Endodermal cell (in vitro differentiated cells): ENCODE measurements around the gene ADIPOQ. TPM values are rescaled to one million over a fixed set of nuclear protein-coding genes. Genes with fewer than 3 reads are reported as not detected.
"Not testable (repeated sequence)": the region's sequence is repeated elsewhere in the genome, so short reads cannot be mapped to it uniquely, and the experiment has no call there.

Experiments
- DNase-seq: peaks from one replicate; pipeline ENCODE4 v3.0.0-alpha.2; 2017
- H3K27ac ChIP-seq: 2 replicates; pipeline ENCODE4 v1.5.1; 2013; ENCODE audit warnings: mild to moderate bottlenecking, low read depth, low read length, moderate library complexity
- H3K27me3 ChIP-seq: 2 replicates; pipeline ENCODE4 v1.6.1; 2013; ENCODE audit warnings: mild to moderate bottlenecking, low read length, moderate library complexity; ENCODE audit not compliant: insufficient read depth, control insufficient read depth, poor library complexity, severe bottlenecking
- H3K36me3 ChIP-seq: 2 replicates; pipeline ENCODE4 v1.7.0; 2013; ENCODE audit warnings: mild to moderate bottlenecking, low read length, moderate library complexity; ENCODE audit not compliant: control insufficient read depth, insufficient read depth
- H3K4me1 ChIP-seq: one replicate; pipeline ENCODE4 v1.7.0; 2013; ENCODE audit warnings: low read length; ENCODE audit not compliant: control insufficient read depth, insufficient read depth
- H3K4me3 ChIP-seq: 2 replicates; pipeline ENCODE4 v1.5.1; 2013; ENCODE audit warnings: mild to moderate bottlenecking, low read length, moderate library complexity
- H3K9ac ChIP-seq: 2 replicates; pipeline ENCODE4 v1.6.1; 2013; ENCODE audit warnings: mild to moderate bottlenecking, low read length, moderate library complexity; ENCODE audit not compliant: poor library complexity, severe bottlenecking; ENCODE audit errors: extremely low read depth
- H3K9me3 ChIP-seq: 2 replicates; pipeline ENCODE4 v1.6.1; 2013; ENCODE audit warnings: mild to moderate bottlenecking, low read length, moderate library complexity; ENCODE audit not compliant: control insufficient read depth
- H3K27ac Mint-ChIP-seq: 2 replicates; pipeline ENCODE4 v1.8.0; 2020; ENCODE audit warnings: mixed read lengths
- H3K27me3 Mint-ChIP-seq: 2 replicates; pipeline ENCODE4 v1.8.0; 2021; ENCODE audit warnings: mild to moderate bottlenecking, mixed read lengths; ENCODE audit not compliant: insufficient read depth
- H3K36me3 Mint-ChIP-seq: 2 replicates; pipeline ENCODE4 v1.8.0; 2020; ENCODE audit warnings: low read depth, mixed read lengths
- H3K4me1 Mint-ChIP-seq: 2 replicates; pipeline ENCODE4 v1.8.0; 2020; ENCODE audit warnings: mixed read lengths
- H3K4me3 Mint-ChIP-seq: 2 replicates; pipeline ENCODE4 v1.8.0; 2020; ENCODE audit warnings: mild to moderate bottlenecking, moderate library complexity, mixed read lengths
- H3K9me3 Mint-ChIP-seq: 2 replicates; pipeline ENCODE4 v1.8.0; 2020; ENCODE audit warnings: mild to moderate bottlenecking, mixed read lengths
- CTCF ChIP-seq: fragments of 200-600 bp; sonication (generic); conservative IDR thresholded peaks from 2 replicates; pipeline ENCODE4 v1.5.0; 2021; ENCODE audit warnings: antibody characterized with exemption, mild to moderate bottlenecking
- WGBS, 2 experiments: methylation state at CpG; one replicate each; pipeline versions ENCODE4 v1.1.5 to v1.1.7; 2013; ENCODE audit warnings: missing lambda C conversion rate in 2 of 2, mixed read lengths in 1 of 2; ENCODE audit not compliant: insufficient coverage in 1 of 2, insufficient read length in 1 of 2; 5-methylcytosine and 5-hydroxymethylcytosine counted together
- total RNA-seq, 2 donors: library from RNA; stranded (reverse); fragmentation: NEBNext Ultra II Directional in 1 of 2; extraction: Animal tissue kit (Norgen Biotek cat#: 25700) in 1 of 2; gene quantifications; 2 replicates in 1 of 2; 3 replicates in 1 of 2; pipeline ENCODE4 v1.2.1, GENCODE V29; 2021

Gene ADIPOQ
- total RNA-seq, 2 donors from 2014 or later, result not detected

- Mint-ChIP-seq H3K27ac (no peak overlapping the region), H3K27me3 (no peaks in the 10 kb centered on the region), H3K4me1 (peaks cover 7% of the 10 kb centered on the region), H3K9me3 (no peaks in the 10 kb centered on the region), H3K4me3 (no peak overlapping the region), H3K36me3 (peaks cover 49% of the 10 kb centered on the region)
- no peaks in the 10 kb centered on the region for H3K27me3 ChIP-seq
- WGBS, 2 experiments, result 86 to 96% methylated on average over 3 of the region's 3 CpGs
- no peak overlapping the region for H3K27ac ChIP-seq
- H3K4me3 ChIP-seq, result no peak overlapping the region
- H3K4me1 ChIP-seq, result no peaks in the 10 kb centered on the region
- no peak for TF ChIP-seq CTCF
- H3K36me3 ChIP-seq, result peaks cover 64% of the 10 kb centered on the region
- no peak for DNase-seq
- H3K9ac ChIP-seq, result no peak overlapping the region
- H3K9me3 ChIP-seq, result no peaks in the 10 kb centered on the region
Observed at GRCh38 chr3:186802701-186803100, 39.8 kb upstream of the ADIPOQ start.

- not testable (repeated sequence) for H3K9ac ChIP-seq, H3K4me1 ChIP-seq, H3K4me3 Mint-ChIP-seq, H3K9me3 Mint-ChIP-seq, H3K4me1 Mint-ChIP-seq, H3K4me3 ChIP-seq, DNase-seq, H3K9me3 ChIP-seq, H3K27me3 ChIP-seq, H3K27me3 Mint-ChIP-seq, H3K27ac Mint-ChIP-seq, H3K27ac ChIP-seq
- peaks cover 57% of the 10 kb centered on the region for H3K36me3 ChIP-seq
- WGBS, 2 experiments, result 82 to 91% methylated on average over 4 of the region's 4 CpGs
- peaks cover 47% of the 10 kb centered on the region for H3K36me3 Mint-ChIP-seq
Observed at GRCh38 chr3:186803447-186803846, 39.1 kb upstream of the ADIPOQ start.

- 1 to 2% methylated on average over 52 to 70 of the region's 70 CpGs for WGBS, 2 experiments
- peak within 1 kb of the TSS; percentile 29 for H3K27ac ChIP-seq
- Mint-ChIP-seq H3K27me3 (peaks cover 5% of the 10 kb centered on the region), H3K9me3 (peaks cover 2% of the 10 kb centered on the region), H3K4me1 (peaks cover 7% of the 10 kb centered on the region), H3K4me3 (peak within 1 kb of the TSS; percentile 90), H3K36me3 (peaks cover 25% of the 10 kb centered on the region), H3K27ac (peak within 1 kb of the TSS; percentile 96)
- TF ChIP-seq CTCF, result no peak
- no peaks in the 10 kb centered on the region for H3K4me1 ChIP-seq
- peak within 1 kb of the TSS; percentile 91 for H3K4me3 ChIP-seq
- peak within 1 kb of the TSS; percentile 76 for H3K9ac ChIP-seq
- peak; percentile 91 for DNase-seq
- no peaks in the 10 kb centered on the region for H3K27me3 ChIP-seq
- H3K36me3 ChIP-seq, result peaks cover 29% of the 10 kb centered on the region
- H3K9me3 ChIP-seq, result no peaks in the 10 kb centered on the region
Observed at GRCh38 chr3:186806089-186807055, 36.1 kb upstream of the ADIPOQ start, which contains the start of gene RFC4. RFC4 (minus strand) TSS chr3:186806482; CDS start chr3:186804713, 1,769 bp downstream.
